ELF-1 (cell line): ENCODE measurements around the gene NPY5R.

Experiments
- DNase-seq: peaks from one replicate; pipeline ENCODE4 v3.0.0-alpha.2; 2016; ENCODE audit warnings: low read depth, low spot score

Gene NPY5R

DNA sequence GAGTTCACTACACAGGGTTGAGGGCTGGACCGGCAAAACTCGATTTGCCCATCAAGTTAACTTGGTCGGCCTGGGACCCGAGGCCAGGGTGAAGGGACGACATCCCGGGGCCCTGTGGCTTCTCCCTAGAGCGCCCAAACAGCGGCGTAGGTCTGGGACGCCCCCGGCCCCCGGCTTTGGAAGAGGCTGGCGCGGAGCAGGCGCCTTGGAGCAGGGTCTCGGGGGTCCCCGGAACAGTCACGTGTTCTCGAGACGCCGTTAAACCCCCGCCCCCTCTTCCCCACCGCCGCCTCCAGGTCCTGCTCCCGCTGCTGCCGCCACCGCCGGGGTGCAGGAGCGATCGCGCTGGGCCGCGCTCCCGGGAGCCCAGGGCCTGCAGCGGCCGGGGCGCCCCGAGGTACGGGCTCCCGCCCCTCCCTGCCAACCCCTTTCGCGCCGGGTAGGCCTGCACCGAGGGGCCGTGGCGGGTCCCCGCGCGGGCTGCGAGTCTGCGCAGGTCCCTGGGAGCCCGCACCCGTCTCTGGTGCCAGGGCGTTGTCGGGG, at the start of gene NPY5R:
TSS of gene NPY5R (plus strand) at position 289 of the 543 bp plus-strand sequence. CDS start 6,382 bp downstream, outside the sequence.
- DNase-seq: peak; percentile 11

DNA sequence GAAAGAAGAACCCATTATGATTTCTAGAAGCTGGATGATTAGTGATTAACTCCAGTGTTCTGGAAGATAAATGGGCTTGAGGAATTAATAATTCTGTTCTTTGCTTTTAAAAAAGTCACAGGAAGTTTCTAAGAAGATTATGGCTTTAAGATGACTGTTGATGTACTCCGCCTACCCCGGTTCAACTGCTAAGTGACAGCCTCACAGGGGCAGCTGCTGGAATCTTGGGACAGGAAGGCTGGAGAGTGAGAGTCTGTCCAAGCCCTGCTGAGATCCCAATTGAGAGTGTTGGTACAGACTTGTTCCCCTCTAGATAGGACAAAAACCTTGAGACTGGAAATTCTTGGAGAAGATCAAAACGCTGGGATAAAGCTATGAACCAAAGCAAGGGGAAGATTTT, 48.6 kb upstream of the NPY5R start:
- no peak for DNase-seq

DNA sequence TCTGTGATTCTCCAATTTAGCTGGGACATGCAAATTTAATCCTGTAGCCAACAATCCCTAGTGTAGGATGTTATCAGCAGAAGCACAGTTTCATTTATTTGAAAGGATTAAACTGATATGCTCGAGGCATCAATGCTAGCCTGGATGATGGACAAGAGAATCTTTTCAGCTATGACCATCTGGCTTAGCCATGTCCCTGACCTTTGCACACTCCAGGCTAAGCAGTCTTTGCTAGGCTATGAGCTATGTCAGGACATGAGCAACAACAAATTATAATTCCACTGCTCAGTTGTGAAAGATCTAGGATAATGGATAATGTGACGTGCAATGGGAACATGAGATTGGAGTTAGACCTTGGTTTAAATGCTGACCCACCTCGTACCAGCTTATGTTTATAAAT, 43.2 kb upstream of the NPY5R start:
- no peak for DNase-seq

DNA sequence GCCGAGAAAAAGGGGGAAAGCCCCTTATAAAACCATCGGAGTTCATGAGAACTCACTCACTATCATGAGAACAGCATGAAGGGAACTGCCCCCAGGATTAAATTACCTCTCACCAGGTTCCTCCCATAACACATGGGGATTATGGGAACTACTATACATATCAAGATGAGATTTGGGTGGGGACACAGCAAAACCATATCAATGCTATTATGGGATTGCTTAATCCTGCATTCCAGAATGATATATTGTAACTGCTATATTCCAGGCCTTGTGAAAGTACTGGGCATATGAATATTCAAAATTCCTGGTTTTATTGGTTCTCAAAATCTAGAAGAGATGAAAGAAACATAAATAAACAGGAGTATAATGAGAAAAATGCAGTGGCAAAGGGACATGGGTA, 40.6 kb upstream of the NPY5R start:
- DNase-seq: no peak

DNA sequence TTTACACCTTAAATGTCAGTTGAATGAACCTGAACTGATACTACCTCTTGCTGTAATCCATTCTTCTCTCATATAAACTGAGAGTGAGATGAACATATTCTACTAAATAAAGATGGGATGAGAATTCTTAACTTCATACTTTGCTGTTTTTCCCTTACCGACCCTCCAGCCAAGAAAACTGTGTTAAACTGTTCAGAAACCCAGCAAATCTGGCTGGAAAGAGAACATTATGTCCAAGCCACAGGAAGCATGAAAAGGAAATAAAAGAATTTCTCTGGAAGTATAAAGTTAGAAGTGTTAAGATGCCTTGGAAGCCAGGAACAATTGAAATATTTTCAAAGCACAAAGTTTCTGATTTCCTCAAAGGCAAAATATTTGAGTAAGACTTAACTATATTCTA, 34.2 kb upstream of the NPY5R start:
- no peak for DNase-seq

DNA sequence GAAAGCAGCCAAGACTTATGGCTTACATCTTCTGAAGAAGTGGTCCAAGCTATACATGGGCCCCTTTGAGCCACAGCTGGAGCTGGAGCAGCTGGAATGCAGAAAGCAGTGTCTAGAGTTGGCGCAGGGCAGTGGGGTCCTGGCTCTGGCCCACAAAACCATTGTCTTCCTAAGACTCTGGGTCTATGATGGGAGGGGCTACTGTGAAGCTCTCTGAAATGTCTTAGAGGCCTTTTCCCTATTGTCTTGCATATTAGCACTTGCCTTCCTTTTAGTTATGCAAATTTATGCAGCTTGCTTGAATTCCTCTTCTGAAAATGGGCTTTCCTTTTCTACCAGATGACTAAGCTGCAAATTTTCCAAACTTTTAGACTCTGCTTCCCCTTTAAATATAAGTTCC, 26.6 kb upstream of the NPY5R start:
- no peak for DNase-seq

DNA sequence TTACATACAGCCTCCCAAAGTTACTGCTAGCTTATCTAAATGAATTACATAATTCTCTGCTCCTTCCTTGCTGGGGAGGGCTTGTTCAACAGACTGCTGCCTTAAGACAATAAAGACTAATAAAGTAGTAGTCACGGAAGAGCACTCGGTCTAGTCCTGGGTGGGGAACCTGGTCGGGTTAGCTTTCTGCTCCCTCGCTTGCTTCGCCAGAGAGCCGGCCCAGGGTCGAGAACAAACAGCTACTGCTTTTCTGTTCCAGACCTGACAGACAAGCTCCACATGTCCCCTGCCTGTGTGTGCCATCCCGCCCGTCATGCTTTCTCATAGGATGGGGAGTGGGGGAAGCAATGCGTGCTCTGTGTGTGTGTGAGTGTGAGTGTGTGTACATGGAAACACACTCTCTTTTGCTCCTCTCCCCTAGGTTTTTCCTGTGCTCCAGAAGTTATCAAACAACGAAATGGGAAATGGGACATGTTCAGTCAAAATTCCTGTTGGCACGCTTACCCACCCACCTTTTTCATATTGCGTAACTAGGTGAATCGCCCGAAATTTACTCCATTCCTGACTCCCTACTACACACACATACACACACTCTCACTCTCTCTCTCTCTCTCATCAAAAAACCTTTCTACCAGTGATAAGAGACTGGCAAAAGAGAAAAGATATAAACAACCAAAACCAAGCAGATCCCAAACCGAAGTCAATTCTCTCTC, 12.6 kb upstream of the NPY5R start:
- no peak for DNase-seq

DNA sequence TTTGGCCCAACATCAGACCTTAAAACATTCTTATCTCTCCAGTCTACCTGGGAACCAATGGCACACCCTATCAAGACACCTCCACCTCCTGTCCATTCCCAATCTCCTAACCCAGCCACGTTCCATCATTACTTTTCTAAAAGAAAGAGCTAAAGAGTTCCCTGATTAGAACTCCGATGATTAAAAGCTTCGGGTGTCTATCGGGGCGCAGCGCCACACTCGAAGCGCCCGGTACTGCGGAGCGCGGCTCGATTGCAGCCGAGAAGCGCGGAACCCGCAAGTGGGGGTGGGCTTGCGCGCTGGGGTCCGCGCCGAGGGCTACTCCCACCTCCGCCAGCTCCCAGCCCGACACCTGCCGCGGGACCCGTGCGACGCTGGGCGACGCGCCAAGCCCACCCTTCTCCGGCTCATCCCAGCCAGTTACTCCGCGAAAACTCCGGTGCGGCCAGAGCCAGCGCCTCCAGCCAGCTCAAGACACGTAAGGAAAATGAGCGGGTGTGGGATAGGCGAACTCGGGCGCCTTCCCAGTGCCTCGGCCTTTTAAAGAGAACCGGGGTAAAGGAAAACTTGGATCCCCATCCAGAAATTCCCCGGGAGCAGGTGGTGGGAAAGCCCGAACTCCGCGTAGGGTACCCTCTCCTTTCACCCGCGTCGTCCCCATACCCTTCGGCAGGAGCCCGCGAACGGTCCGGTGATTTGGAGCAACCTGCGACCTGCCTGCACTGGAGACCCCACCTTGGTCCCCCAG, 11.9 kb upstream of the NPY5R start:
- peak; percentile 46 for DNase-seq

DNA sequence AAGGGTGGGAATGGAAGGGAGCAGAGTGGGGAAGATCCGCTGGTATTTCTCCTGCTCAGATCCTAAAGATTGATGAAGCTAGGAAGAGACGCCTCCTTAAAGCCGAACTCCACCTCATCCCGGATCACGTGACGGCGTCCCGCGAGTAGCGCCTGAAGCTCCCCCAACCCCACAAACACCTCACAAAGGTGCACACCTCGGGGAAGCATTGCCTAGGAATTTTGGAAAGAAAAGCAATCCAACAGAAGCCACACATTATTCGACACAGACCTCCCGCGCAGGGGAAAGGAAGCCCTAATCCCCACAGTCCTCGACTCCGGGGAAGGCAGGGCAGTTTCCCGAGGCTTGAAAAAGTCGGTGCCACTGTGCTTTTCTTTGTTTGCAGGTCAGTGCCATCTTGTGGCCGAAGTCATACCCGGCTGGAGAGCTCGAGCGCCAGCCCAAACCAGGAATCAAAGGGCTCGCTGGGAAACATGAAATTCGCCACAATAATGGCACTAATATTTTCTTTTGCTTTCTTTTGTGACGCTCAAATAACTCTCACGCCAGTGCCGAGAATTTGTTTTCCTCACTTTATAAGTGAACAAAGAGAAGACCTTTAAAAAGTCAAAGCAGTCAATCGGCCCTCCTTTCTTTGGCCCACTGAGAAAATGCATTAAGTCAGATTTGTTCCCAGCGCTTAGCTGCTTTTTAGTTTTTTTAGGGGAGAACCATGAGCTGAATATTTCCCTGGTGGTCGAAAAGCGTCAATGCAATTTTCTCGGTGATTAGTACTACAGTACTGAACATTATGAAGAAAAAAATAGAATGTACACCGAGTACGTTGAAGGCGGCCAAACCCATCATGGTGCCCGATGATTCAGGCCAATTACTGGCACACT, 10.9 kb upstream of the NPY5R start, which contains the start of gene NPY1R:
TSS of gene NPY1R (minus strand) at position 71 of the 881 bp plus-strand sequence. CDS start 6,042 bp downstream, outside the sequence.
- peak; percentile 88 for DNase-seq

DNA sequence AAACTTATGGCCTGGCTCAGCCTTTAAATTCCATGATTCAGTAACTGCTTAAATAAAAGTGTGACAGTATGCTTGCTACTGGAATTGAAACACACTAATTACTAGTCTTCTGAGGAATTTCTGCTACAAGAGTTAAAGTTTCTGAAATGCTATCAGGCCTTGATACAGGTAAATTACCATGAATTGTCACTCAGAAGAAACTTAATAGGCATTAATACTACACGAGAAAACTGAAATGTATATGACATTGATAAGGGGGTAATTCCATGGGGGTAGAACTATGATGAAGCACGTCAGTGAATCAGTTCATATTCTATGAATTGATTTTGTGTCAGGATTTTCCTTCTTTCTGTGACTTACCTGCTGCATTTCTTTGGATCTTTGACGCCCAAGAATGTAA, 8.3 kb upstream of the NPY5R start:
- no peak for DNase-seq

DNA sequence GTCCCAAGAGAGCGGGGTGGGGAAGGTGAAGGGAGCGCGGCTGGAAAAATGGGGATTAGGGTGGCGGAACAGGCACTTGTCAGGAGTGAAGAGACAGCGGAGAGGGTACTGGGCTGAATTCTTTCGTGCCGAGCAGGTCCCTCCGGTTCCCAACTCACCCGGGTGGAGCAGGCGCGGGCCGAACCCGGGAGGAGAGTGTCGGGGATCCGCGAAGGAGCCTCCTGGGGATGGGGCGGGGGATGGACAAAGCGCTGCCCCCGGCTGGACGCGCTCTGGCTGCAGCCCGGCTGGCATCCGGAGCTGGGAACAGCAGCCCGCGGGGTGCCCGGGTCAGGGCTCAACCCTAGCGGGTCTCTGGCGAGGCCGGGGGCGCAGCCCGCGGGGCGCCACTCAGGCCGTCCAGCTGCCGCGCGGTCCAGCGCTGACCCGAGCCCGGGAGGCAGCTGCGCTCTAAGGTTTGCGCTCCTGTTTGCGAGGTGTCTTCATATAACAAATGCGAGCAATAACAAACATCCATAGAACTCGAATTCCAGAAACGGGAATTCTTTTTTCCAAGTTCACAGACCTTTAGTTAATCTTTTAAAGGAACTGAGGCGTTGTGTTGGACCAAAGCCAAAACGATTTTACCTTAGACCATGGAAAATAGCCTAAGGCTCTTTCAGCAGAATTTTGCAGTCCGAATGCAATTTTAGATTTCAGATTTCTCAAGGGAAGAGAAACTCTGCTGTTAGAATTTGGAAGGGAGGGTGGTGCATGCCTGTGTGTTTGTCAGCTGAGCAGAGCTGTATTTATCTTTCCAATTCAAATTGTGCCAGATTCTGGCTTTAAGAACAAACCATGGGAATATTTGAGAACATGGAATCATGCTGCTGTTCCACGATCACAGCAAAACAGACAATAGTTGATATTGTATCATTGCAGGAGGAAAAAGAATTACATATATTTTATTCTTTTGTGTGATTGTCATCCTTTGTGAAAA, 744 bp downstream of the NPY5R start:
- peak; percentile 30 for DNase-seq

DNA sequence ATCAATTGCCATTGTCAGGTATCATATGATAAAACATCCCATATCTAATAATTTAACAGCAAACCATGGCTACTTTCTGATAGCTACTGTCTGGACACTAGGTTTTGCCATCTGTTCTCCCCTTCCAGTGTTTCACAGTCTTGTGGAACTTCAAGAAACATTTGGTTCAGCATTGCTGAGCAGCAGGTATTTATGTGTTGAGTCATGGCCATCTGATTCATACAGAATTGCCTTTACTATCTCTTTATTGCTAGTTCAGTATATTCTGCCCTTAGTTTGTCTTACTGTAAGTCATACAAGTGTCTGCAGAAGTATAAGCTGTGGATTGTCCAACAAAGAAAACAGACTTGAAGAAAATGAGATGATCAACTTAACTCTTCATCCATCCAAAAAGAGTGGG, 7.0 kb downstream of the NPY5R start:
- DNase-seq: no peak

DNA sequence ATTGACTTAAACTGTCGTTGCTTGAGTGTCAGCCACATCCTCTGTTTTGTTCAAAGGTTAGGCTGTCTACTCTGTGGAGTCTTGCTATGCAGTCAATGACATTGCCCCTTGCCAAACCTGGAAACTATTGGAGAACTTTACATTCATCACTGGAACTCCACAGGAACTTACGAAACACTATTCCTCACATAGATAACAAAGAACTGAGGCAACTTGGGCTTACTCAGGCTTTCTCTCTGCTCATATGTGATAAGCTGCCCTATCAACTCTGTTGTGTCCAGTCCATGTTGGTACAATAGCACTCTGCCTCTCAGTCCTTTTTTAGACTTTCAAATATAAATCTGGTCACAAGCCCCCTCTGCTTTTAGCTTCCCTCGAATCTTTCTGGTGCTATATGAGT, 9.4 kb downstream of the NPY5R start:
- no peak for DNase-seq

DNA sequence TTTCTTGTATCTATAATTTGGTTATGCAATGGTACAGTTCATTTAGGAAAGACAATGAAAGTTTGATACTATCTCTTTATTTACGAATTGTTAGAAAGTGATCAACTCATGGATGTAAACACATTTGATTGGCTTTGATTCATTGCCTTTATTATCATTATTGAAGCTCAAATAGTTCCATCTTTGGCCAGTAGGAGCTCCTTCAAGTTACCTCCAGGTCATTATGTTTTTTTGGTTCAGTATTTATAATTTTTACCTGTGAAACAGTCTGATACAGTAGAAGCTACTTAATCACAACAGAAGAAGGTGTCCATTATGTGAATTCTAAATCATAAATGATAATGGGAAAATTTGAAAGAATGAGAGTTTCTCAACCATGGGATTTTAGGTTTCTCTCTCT, 12.4 kb downstream of the NPY5R start:
- no peak for DNase-seq

DNA sequence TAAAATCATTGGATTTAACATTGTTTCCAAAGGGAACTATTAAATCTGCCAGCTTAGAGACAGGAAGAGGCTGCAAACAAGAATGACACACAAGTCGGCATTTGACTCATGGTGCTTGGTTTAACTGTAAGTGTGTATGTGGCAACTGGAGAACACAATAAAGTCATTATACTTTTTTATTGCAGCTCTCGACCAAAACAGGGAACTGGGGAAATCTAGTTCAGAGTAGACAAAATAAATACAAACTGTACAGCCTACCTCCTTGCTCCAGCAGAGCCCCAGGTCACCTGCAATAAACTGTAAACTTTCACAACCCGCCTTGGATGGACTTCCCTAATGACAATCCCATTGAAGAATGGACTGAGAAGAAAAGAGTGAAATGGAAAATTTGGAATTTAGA, 24.0 kb downstream of the NPY5R start:
- no peak for DNase-seq

DNA sequence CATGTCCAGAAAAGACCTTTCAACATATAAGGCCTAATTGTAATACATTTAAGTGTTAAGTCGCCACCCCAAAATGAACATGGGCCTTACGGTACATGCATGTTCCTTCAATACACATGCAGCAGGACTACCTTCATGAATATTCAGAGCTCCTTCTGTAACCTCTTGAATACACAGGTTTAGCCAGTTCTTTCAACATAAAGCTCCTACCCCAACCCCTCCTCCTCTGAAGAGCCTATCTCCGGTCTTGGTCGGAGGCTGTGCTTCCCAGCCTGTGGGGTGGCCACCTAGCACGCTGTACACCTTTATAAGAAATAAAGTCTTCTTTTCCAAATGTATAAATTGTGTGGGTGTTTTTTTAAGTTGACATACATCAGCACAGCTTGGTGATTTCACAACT, 28.3 kb downstream of the NPY5R start:
- DNase-seq: no peak

DNA sequence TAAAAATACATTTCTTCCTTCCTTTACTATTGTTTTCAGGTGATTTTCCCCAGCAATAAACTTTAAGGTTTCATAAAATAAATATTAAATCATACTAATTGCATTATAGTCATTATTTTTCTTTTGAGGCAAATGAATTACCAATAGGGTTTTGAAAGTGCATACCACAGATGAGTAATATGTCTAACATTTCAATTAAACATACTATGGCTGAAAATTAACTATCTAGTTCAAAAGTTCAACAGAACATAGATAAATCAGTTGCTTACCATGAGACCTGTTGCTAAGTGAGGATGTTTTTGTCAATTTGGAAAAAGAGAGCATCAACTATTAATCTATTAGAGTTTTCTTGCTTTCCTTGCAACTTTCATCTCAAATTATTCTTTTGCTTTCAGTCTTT, 35.0 kb downstream of the NPY5R start:
- DNase-seq: no peak

DNA sequence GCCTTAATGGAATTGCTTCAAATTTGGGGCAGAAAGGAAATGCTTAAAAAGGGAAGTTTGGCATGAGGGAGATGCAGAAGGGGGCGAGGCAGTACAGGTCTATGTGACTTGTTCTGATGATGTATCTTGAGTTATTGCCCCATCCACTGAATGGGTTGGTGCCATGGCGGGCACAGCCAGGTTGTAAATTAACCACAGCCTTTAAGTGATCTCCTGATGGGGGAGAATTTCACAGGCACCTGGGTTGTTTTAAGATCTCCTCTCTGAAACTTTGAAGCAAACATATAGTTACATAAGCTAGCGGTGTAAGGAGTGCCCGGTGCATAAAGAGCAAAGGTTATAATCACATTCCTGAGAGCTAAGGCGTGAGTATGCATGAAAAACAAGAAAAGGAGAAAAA, 37.0 kb downstream of the NPY5R start:
- DNase-seq: no peak

DNA sequence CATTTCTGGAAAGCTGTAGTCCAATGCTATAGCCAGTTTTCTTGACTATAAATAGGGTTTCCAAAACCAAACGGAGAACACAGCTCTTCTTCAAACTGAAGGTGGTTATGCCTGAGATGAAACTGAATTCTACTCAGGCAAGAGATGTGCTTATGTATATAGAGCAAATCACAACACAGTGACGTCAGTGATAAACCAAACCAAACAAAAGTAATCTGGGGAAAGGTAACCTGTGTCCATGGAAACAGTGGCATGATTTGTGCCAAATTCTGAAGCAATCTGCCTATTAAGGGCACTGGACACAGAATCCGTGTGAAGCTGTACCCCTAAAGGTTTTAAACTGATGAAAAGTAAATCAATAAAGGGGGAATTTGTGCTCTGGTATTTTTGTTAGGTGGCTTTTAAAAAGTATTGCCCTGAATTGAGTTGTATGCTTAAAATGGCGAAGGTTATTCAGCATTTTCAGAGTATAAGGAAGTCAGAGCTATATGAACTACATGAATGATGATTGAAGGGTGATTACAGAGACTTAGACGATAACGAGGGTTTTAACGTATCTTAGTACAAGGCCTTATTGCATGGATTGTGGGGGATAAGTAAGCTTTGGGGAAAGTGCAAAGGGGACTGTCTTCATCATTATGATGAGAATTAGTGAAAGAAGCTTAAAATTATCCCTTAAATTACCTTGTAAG, 38.6 kb downstream of the NPY5R start:
- DNase-seq: no peak

DNA sequence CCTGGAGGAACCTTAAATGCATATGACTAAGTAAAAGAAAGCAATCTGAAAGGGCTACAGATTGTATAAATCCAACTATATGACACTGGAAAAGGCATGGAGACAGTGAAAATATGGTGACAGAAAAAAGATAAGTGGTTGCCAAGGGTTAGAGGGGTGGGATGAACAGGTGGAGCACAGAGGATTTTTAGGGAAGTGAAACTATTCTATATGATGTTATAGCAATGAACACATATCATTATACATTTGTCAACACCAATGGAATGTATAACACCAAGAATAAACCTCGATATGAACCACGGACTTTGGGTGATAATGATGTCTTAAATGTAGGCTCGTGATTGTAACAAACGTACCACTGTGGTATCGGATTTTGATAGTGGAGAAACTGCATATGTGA, 40.7 kb downstream of the NPY5R start:
- DNase-seq: no peak
